Measurements from ENCODE around the gene RAD51B. TPM values are rescaled to one million over a fixed set of nuclear protein-coding genes. Genes with fewer than 3 reads are reported as not detected.

The RAD51B gene
- total RNA-seq, 1 experiment from 2014 or later = 29.9 TPM

DNA sequence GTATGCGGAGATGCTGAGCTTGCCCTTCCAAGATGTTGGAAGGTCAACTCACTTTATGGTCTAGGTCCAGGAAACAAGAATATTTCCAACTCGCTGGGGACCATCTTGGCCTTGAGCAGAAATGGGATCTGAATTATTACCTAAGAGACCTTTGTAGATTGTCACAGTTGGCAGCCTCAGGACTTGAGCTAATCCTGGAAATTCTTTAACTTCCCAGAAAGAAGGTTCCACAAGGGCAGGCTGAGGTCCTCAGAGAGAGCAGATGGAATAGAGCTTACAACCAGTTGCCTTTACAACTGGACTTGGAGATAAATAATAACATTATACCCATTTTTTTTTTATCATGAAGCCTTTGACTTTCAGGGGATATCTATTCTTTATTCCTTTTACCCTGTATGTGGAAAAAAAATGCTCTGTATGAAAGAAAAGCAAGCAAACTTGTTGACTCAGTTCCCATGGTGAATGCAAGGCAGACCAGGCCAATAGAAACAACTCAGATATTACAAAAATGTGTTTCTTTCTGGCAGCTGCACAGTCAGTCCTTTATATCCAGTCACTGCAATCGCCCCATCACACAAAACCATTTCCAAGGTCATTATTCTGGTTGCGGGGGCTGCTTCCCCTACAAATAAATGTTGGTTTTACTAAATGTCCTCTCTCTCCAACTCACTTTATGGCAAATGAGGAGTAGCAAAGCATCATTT, 571.9 kb downstream of the RAD51B start:
- H2AFZ ChIP-seq = no peak overlapping the region
- no peaks in the 10 kb centered on the region for H3K27me3 ChIP-seq (ENCODE audit: insufficient read depth, low read depth)
- no peaks in the 10 kb centered on the region for H3K4me1 ChIP-seq (replicated peaks; ENCODE audit: insufficient read depth)
- DNase-seq = no peak
- no peaks in the 10 kb centered on the region for H3K9me3 ChIP-seq (ENCODE audit: insufficient read depth, low read depth)
- no TSS peak for BruUV-seq (replicated peaks)
- H3K36me3 ChIP-seq (ENCODE audit: low read depth) = no peaks in the 10 kb centered on the region
- no peaks in the 10 kb centered on the region for H3F3A ChIP-seq (ENCODE audit: insufficient read depth, low read depth)
- H3K4me3 ChIP-seq = no peak overlapping the region
- CTCF ChIA-PET = no interaction called here
- H4K20me1 ChIP-seq (ENCODE audit: insufficient read depth) = no peaks in the 10 kb centered on the region
- POLR2A ChIA-PET (ENCODE audit: unreplicated experiment) = no interaction called here
- TF ChIP-seq, protein P1, sequence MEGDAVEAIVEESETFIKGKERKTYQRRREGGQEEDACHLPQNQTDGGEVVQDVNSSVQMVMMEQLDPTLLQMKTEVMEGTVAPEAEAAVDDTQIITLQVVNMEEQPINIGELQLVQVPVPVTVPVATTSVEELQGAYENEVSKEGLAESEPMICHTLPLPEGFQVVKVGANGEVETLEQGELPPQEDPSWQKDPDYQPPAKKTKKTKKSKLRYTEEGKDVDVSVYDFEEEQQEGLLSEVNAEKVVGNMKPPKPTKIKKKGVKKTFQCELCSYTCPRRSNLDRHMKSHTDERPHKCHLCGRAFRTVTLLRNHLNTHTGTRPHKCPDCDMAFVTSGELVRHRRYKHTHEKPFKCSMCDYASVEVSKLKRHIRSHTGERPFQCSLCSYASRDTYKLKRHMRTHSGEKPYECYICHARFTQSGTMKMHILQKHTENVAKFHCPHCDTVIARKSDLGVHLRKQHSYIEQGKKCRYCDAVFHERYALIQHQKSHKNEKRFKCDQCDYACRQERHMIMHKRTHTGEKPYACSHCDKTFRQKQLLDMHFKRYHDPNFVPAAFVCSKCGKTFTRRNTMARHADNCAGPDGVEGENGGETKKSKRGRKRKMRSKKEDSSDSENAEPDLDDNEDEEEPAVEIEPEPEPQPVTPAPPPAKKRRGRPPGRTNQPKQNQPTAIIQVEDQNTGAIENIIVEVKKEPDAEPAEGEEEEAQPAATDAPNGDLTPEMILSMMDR (conservative IDR thresholded peaks at IDR 0.05) = no peak
- TF ChIP-seq EZH2 (IDR thresholded peaks at IDR 0.05; ENCODE audit: low read depth) = no peak
- H3K4me2 ChIP-seq = no peak overlapping the region
- H3K9me2 ChIP-seq (ENCODE audit: insufficient read depth) = no peaks in the 10 kb centered on the region
- no peaks in the 10 kb centered on the region for H3K79me2 ChIP-seq (ENCODE audit: low read depth)
- intact Hi-C loops (cut with micrococcal nuclease; ENCODE audit: unreplicated experiment) = no loop called here
- no peak overlapping the region for H3K27ac ChIP-seq

DNA sequence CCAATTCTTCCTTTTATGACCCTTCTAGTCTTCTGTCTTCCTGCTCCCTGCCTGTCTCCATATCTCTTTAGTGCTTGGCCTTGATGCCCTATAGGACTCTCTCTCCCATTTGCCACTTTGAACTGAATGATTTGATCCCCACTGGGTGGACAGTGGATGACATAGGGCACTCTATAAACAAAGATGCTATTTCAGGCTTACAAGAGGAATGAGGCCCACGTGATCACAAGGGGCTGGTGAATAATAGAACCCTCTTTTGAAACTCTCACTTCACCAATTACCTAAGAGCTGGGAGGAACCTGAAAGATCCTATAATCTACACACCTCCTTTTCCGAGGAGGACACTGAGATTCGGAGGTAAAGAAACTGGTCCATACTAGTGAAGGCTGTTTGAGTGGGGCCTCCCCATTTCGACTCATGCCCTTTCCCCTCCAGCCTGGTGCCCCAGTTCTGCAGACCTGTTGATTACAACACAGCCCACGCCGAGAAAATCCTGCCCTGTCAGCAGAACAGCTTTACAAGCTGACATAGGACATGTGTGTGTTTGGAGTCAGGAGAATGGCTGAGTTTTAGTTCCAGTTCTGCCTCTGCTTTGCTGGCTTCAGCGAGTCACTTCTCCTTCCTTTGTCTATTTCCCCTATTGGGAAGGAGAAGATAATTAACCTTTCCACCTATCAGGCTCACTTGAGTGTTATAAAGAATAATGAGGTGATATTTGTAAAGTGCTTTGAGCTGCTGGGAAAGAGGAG, 573.0 kb downstream of the RAD51B start:
- Histone ChIP-seq H3K4me1 (replicated peaks; ENCODE audit: insufficient read depth) (no peaks in the 10 kb centered on the region), H3K27me3 (ENCODE audit: insufficient read depth, low read depth) (no peaks in the 10 kb centered on the region), H3K27ac (no peak overlapping the region), H4K20me1 (ENCODE audit: insufficient read depth) (no peaks in the 10 kb centered on the region), H3K9me3 (ENCODE audit: insufficient read depth, low read depth) (no peaks in the 10 kb centered on the region), H2AFZ (no peak overlapping the region), H3K79me2 (ENCODE audit: low read depth) (no peaks in the 10 kb centered on the region), H3F3A (ENCODE audit: insufficient read depth, low read depth) (no peaks in the 10 kb centered on the region), H3K4me2 (no peak overlapping the region), H3K9me2 (ENCODE audit: insufficient read depth) (no peaks in the 10 kb centered on the region), H3K4me3 (no peak overlapping the region), H3K36me3 (ENCODE audit: low read depth) (no peaks in the 10 kb centered on the region)
- no peak for TF ChIP-seq EZH2 (IDR thresholded peaks at IDR 0.05; ENCODE audit: low read depth)
- TF ChIP-seq, protein P1 (conservative IDR thresholded peaks at IDR 0.05) = no peak
- ChIA-PET POLR2A (ENCODE audit: unreplicated experiment) (no interaction called here), CTCF (no interaction called here)
- BruUV-seq (replicated peaks) = no TSS peak
- intact Hi-C loops (cut with micrococcal nuclease; ENCODE audit: unreplicated experiment) = no loop called here
- DNase-seq = no peak

DNA sequence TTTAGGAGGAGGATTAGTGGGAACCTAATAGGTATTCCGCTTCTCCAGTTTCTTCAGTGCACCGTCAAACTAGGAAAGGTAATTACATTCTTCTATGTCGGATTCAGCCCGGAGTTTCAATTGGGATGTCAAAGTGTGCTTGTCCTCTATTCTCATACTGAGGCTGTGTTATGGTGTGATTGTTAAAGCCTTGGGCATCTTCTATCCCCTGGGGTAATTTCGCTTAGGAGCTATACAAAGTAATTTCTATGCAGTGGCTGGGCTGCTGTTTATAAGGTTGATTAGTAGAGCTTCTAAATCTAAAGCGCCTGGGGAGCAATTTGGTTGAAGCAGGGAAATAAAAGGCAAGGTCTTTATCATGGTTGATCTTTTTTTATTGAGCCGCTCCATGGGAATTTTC, 573.7 kb downstream of the RAD51B start:
- CTCF ChIA-PET = no interaction called here

More for the DNA sequence above, 573.7 kb downstream of the RAD51B start:
- Histone ChIP-seq H3K9me3 (ENCODE audit: insufficient read depth, low read depth) (no peaks in the 10 kb centered on the region), H3K4me1 (replicated peaks; ENCODE audit: insufficient read depth) (no peaks in the 10 kb centered on the region), H3F3A (ENCODE audit: insufficient read depth, low read depth) (no peaks in the 10 kb centered on the region), H3K27me3 (ENCODE audit: insufficient read depth, low read depth) (no peaks in the 10 kb centered on the region), H3K36me3 (ENCODE audit: low read depth) (no peaks in the 10 kb centered on the region), H3K27ac (no peak overlapping the region), H3K4me3 (no peak overlapping the region), H3K79me2 (ENCODE audit: low read depth) (no peaks in the 10 kb centered on the region), H3K9me2 (ENCODE audit: insufficient read depth) (no peaks in the 10 kb centered on the region), H2AFZ (no peak overlapping the region), H4K20me1 (ENCODE audit: insufficient read depth) (no peaks in the 10 kb centered on the region), H3K4me2 (no peak overlapping the region)
- POLR2A ChIA-PET (ENCODE audit: unreplicated experiment) = interaction anchor here (0.5 kb wide), 1 partner anchor 308 kb away, joined by 3 read pairs; no protein-coding TSS in a partner anchor
- BruUV-seq (replicated peaks) = no TSS peak
- intact Hi-C loops (cut with micrococcal nuclease; ENCODE audit: unreplicated experiment) = no loop called here
- DNase-seq = no peak
- TF ChIP-seq EZH2 (IDR thresholded peaks at IDR 0.05; ENCODE audit: low read depth) = no peak
- TF ChIP-seq, protein P1 (conservative IDR thresholded peaks at IDR 0.05) = no peak
